ENCODE results near the gene DISC1.

GRCh38 chr1:231806623-231807495, 180.3 kb downstream of the DISC1 start:
- no peak for TF ChIP-seq MAX (IDR thresholded peaks at IDR 0.05)
- TF ChIP-seq CTCF (IDR thresholded peaks at IDR 0.05 in 2 of 3, conservative IDR thresholded peaks at IDR 0.05 in 1 of 3; ENCODE audit: borderline replicate concordance in 1 of 3, insufficient read depth in 1 of 3, low read depth in 2 of 3, low read length in 2 of 3), result peak; percentile 70 to 89 (median 78); a peak in 5 of 6 replicates
